Naive B cell (primary cell): ENCODE results near the gene SFMBT1. TPM values are rescaled to one million over a fixed set of nuclear protein-coding genes. Genes with fewer than 3 reads are reported as not detected.

Experiments
- ATAC-seq, 2 donors: fragments of 150-1000 bp; cut with Tn5 transposase; 2 replicates each; pipeline ENCODE4 v1.10.0; 2021; ENCODE audit warnings: low read depth in 2 of 2, mild to moderate bottlenecking in 2 of 2, moderate library complexity in 2 of 2
- DNase-seq: peaks from one replicate; pipeline ENCODE4 v3.0.0; 2022
- H3K27ac Mint-ChIP-seq, 6 donors: one replicate each; pipeline ENCODE4 v1.8.0; 2020 to 2022; ENCODE audit warnings: mild to moderate bottlenecking in 6 of 6, mixed read lengths in 6 of 6, moderate library complexity in 5 of 6, inconsistent platforms in 2 of 6
- H3K27me3 Mint-ChIP-seq, 3 donors: one replicate each; pipeline ENCODE4 v1.8.0; 2021 to 2022; ENCODE audit warnings: mixed read lengths in 3 of 3, mild to moderate bottlenecking in 1 of 3
- H3K36me3 Mint-ChIP-seq, 2 donors: one replicate each; pipeline ENCODE4 v1.8.0; 2020 to 2022; ENCODE audit warnings: mixed read lengths in 2 of 2, inconsistent platforms in 1 of 2, mild to moderate bottlenecking in 1 of 2
- H3K4me1 Mint-ChIP-seq, 3 donors: one replicate each; pipeline ENCODE4 v1.8.0; 2020 to 2022; ENCODE audit warnings: mixed read lengths in 3 of 3, inconsistent platforms in 1 of 3, mild to moderate bottlenecking in 1 of 3, moderate library complexity in 1 of 3
- H3K4me3 Mint-ChIP-seq, 8 donors: one replicate each; pipeline ENCODE4 v1.8.0; 2020 to 2022; ENCODE audit warnings: mild to moderate bottlenecking in 8 of 8, mixed read lengths in 8 of 8, moderate library complexity in 8 of 8, inconsistent platforms in 2 of 8
- H3K9me3 Mint-ChIP-seq, 7 donors: one replicate each; pipeline ENCODE4 v1.8.0; 2020 to 2022; ENCODE audit warnings: mixed read lengths in 7 of 7, mild to moderate bottlenecking in 5 of 7, inconsistent platforms in 2 of 7, moderate library complexity in 1 of 7
- polyA plus RNA-seq, 6 donors: library from polyadenylated mRNA; unstranded; fragments of 300-500 nt; fragmentation: Illumina TruSeq; gene quantifications; one replicate each; pipeline ENCODE4 v1.2.3, GENCODE V29; 2021; ENCODE audit warnings: low read depth in 6 of 6

SFMBT1 gene
- polyA plus RNA-seq, 6 donors from 2014 or later, result 2.2 to 22.5 (median 19.6) TPM

DNA sequence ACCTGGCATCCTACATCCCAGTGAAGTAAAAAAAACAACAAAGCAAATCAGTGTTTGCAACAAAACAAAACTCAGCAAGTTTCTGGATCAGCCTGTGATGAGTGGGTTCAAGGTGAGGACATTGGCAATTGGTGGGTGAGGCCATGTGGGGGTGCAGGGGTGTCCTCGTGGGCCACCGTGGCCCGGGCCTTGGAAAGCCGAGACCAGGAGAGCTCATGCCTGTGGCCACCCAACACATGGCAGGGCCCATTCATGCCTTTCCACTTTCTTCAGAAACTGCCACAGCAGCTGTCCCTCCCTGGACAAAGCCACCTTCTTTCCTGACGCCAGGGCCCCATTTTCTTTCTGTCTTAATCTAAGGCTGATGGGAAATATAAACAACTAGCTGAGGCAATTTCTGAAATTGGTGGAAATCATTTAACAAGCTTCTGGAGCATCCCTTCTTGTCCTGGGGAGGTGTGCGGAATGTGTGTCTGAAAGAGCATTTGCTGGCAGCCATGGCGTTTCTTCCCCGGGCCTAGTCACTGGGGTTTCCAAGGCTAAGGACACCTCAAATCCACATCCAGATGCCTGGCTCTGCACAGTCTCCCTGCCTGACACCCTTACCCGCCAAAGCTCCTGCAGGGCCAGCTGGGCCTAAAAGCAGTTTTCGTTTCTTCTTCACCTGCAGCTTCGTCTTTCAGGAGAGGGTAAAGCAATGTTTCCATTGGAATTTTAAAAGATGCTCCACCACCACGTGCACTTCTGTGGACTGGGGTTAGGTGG is 34.1 kb upstream of the SFMBT1 start:
- no peak overlapping the region for H3K4me3 Mint-ChIP-seq
- no peak overlapping the region for H3K27ac Mint-ChIP-seq

DNA sequence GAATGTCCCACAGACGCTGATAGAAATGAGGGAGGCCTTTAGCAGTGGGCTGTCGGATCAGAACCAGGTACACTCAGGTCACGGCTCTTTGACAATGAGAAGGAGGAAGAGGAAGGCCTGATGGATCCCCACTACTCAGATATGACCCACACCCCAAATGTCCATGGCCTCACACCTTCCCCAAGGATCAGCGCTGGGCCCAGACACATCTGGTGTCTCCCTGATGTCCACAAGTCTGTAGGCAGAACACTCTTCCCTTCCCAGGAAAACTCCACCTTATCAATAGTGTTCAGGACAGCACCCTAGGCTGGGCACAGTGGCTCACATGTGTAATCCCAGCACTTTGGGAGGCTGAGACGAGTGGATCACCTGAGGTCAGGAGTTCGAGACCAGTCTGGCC is 33.3 kb upstream of the SFMBT1 start:
- Mint-ChIP-seq H3K4me3 (no peak overlapping the region), H3K27me3 (no peaks in the 10 kb centered on the region), H3K36me3 (no peaks in the 10 kb centered on the region), H3K9me3 (no peaks in the 10 kb centered on the region), H3K4me1 (peaks cover 0 to 6% (median 3%) of the 10 kb centered on the region in 3 donors), H3K27ac (no peak overlapping the region)
- ATAC-seq (no peak), DNase-seq (no peak)

More for the DNA sequence above, 34.1 kb upstream of the SFMBT1 start:
- H3K27me3 Mint-ChIP-seq, result no peaks in the 10 kb centered on the region
- no peaks in the 10 kb centered on the region for H3K36me3 Mint-ChIP-seq
- no peaks in the 10 kb centered on the region for H3K4me1 Mint-ChIP-seq
- ATAC-seq, result no peak
- no peak for DNase-seq
- no peaks in the 10 kb centered on the region for H3K9me3 Mint-ChIP-seq

DNA sequence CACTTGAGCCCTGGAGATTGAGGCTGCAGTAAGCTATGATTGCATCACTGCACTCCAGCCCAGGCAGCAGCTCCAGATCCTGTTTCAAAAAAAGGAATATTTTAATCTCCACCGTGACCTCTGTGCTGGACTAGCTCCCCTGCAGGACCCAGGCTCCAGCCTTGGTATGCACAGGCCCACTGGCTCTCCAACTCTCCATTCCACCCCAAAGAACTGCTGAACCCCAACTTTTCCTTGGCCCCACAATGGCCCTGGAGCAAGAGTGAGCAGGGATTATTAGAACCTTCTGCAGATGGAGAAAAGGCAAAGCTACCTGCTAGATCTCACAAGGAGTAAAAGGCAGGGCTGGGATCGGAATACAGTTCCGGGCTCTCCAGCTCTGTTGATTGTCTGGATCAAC is 32.8 kb upstream of the SFMBT1 start:
- Mint-ChIP-seq H3K27me3 (no peaks in the 10 kb centered on the region), H3K36me3 (no peaks in the 10 kb centered on the region), H3K27ac (no peak overlapping the region), H3K4me1 (peaks cover 0 to 7% (median 5%) of the 10 kb centered on the region in 3 donors), H3K4me3 (no peak overlapping the region), H3K9me3 (no peaks in the 10 kb centered on the region)
- DNase-seq, result no peak
- ATAC-seq, result no peak

DNA sequence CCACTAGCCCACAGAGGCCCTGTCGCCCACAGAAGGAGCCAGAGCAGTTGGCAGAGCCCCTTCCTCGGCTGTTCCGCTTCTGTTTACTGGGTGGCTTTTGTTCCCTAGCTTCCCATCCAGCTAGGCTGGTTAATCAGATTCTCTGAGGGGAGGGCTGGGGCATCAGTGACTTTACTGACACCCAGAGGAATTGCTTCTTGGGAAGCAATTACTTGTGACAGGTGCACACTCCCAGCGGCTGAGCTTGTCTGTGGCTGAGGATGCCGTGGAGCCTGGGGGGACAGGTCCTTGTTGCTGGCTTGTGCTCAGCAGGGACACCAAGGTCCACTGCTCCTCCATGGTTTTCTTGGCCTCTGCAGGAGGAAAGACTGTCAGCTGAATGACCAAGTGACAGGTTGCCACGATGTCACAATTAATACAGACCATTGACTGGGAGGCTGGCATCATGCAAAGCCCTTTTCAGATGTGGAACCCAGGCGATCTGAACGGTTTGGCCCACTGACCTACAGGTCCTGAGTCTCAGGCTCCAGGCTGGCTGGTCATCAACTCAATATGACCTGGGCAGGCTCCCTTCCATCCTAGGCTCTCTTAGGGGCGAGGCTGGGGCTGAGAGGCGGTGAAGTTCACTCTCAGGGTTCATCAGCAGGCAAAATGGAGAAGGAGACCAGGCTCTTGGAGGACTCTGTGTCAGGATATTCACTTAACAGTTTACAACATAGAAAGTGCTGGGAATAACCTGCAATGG is 31.8 kb upstream of the SFMBT1 start:
- no peak overlapping the region for H3K27ac Mint-ChIP-seq
- DNase-seq, result no peak
- H3K27me3 Mint-ChIP-seq, result no peaks in the 10 kb centered on the region
- H3K4me3 Mint-ChIP-seq, result no peak overlapping the region
- no peak for ATAC-seq
- H3K36me3 Mint-ChIP-seq, result no peaks in the 10 kb centered on the region
- peaks cover 9 to 15% (median 14%) of the 10 kb centered on the region in 3 donors for H3K4me1 Mint-ChIP-seq
- H3K9me3 Mint-ChIP-seq, result no peaks in the 10 kb centered on the region

DNA sequence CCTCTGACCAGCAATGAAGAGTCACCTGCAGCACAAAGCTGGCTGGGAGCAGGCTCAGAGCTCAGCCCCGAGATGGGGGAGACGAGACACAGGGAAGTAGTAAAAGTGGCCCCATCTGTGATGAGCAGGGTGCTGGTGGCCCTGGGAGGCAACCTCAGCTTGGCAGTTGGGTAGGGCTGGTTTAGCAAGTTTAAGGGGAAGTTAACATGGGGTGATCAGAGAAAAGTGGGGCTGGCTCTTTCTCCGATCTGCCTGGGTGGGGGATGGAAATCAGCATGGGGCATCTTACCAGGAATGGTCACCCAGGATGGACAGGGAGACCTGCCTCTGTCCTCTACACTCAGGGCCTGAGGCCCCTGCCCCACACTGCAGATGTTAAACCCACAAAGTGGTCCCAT is 29.9 kb upstream of the SFMBT1 start:
- H3K27ac Mint-ChIP-seq, result no peak overlapping the region

DNA sequence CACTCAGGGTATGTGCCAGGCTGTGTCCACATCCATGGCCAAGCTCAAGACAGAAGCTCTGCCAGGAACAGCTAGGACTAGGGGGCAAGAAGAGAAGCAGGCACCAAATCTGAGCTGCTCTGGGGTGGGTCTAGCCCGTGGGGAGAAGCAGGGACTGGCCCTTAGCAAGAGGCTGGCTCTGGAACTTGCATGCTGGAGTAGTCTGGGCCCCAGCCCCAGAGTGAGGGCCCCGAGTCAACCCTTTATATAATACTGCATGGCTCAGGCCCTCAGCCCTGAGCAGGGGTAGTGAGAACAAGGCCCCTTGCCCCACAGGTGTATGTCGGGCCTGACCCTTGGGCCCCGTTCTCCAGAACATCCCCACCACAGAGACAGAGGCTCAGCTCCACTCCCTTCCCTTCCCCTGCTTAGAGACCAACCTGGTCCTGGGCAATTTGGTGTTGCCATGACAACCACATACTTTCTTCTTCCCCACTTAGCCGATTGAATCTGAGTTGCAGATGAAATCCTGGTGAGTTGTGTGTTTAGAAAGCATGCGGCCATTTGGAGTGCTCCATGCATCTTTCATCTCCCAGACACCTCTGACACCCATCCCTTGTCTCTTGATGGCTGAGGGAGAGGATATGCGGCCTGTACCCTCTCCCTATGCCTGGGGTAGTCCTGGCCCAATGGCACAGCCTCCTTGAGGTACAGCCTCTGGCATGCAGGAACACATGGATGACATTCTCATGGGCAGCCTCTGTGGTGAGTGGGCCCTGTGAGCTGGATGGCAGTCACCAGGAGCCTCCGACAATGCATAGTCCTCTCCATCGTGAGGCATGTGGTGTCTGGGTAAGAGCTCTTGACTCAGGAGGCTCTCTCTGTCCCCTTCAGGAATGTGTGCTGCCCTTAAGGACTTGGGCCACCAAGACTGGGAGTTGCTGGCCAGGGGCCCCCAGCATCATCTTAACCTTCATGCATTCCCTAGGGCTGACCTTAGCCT is 29.2 kb upstream of the SFMBT1 start:
- H3K9me3 Mint-ChIP-seq, result no peaks in the 10 kb centered on the region
- peak overlapping the region in 6 of 8 donors; percentile 4 to 87 (median 14) for H3K4me3 Mint-ChIP-seq
- no peaks in the 10 kb centered on the region for H3K27me3 Mint-ChIP-seq

More for the DNA sequence above, 29.9 kb upstream of the SFMBT1 start:
- no peaks in the 10 kb centered on the region for H3K36me3 Mint-ChIP-seq
- DNase-seq (no peak), ATAC-seq (no peak)
- H3K4me1 Mint-ChIP-seq, result peaks cover 17 to 20% (median 19%) of the 10 kb centered on the region in 3 donors
- no peaks in the 10 kb centered on the region for H3K27me3 Mint-ChIP-seq
- no peak overlapping the region for H3K4me3 Mint-ChIP-seq
- no peaks in the 10 kb centered on the region for H3K9me3 Mint-ChIP-seq

DNA sequence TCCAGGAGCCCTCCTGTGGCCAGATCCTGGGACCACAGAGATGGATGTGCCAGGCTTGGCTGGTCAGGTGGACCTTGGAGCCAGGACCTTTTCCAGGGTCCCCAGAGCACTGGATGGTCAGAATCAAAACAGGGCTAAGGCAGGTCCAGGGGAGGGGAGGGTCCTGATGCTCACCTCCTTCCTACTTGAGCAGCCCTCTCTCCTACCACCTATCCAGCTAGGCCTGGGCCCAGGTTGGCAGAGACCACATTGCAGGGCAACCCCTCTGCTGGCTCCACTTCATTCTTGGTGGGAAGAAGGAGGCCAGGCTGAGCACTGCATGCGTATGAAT is 28.5 kb upstream of the SFMBT1 start:
- DNase-seq (no peak), ATAC-seq (no peak)
- Mint-ChIP-seq H3K4me1 (peaks cover 17 to 20% (median 19%) of the 10 kb centered on the region in 3 donors), H3K27me3 (no peaks in the 10 kb centered on the region), H3K4me3 (peak overlapping the region in 5 of 8 donors; percentile 16 to 87 (median 42)), H3K36me3 (no peaks in the 10 kb centered on the region), H3K27ac (peak overlapping the region in 3 of 6 donors; percentile 42 to 72 (median 48)), H3K9me3 (no peaks in the 10 kb centered on the region)

More for the DNA sequence above, 29.2 kb upstream of the SFMBT1 start:
- ATAC-seq (no peak), DNase-seq (no peak)
- no peaks in the 10 kb centered on the region for H3K36me3 Mint-ChIP-seq
- H3K27ac Mint-ChIP-seq, result peak overlapping the region in 4 of 6 donors; percentile 42 to 72 (median 54)
- peaks cover 17 to 20% (median 19%) of the 10 kb centered on the region in 3 donors for H3K4me1 Mint-ChIP-seq

DNA sequence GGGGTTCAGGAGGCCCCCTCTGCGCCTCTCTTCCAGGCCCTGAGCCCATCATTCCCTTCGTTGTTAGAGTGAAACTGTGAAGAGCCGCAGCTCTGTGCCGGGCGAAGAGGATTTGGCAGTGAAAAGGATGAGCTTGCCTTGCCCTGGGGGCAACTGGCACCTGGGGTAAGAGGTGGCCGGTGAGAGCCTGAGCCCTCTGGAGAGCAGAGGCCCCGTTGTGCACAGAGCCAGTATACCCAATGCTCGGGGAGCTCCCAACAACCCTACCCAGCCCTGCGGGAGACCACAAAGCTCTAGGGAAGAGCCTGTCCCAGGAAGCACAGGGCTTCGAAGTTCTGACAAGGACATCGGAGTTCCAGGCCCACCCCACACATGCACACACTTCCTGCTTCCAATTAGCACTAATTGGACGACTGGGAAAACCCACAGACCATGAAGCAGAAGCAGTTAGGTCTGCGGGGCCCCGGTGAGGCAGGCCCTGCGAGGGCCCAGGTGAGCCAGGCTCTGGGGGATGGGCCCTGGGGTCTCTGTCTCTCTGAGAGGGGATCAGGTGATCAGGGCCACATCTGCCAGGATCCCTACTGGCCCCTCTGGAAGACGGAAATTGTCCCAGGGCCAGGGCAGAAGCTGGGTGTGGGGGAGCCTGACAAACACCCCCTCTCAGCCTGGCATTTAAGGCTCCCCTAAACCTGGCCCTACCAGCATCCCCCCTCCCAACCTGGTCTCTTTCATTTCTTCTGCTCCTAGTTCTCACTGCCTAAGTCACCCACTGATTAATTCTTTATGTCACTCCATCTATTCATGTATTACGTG is 27.9 kb upstream of the SFMBT1 start:
- Mint-ChIP-seq H3K9me3 (no peaks in the 10 kb centered on the region), H3K27ac (peak overlapping the region in 5 of 6 donors; percentile 8 to 95 (median 82)), H3K4me1 (peaks cover 17 to 20% (median 19%) of the 10 kb centered on the region in 3 donors), H3K36me3 (no peaks in the 10 kb centered on the region), H3K27me3 (no peaks in the 10 kb centered on the region), H3K4me3 (peak overlapping the region; percentile 91 to 95 (median 93))
- ATAC-seq (no peak), DNase-seq (no peak)

DNA sequence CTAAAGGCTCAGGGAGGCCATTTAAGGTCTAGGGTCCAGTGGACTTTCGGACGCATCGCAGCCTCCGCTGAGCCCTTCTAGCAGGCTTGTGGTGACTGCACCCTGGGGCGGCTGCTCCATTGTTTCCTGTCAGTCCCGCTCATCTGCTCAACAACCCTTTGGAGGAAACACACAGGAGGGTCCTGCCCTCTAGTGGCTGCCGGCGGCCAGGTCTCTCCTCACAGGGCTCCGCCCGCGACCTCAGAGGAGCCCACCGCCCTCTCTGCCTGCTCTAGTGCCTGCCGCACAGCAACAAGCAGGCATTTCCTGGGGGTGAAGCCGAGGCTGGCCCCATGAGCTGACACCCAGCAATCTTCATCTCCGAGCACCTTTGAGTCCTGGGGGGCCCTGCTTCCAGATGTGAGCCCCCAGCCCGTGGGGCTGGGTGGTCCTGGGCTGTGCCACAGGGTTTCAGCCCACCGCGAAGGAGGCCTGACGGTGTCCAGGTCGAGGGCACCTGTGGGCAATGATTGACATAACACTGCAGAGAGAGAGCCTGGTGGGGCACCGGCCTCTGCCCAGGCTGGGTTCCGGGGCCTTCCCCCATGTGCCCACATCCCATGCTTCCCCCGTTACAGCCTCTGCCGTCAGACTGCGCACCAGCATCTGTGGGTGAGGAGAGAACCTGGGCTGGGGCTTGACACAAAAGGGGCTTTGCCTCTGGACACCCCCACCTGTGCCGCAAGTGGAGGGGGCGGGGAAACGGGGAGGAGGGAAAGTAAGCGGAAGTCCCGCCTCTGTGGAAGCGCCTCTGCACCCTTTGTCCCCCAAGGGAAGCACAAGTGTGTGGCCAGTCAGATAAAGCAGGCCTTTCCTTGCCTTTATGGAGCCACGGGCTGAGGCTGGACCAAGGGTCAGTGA is 27.0 kb upstream of the SFMBT1 start:
- H3K27me3 Mint-ChIP-seq, result no peaks in the 10 kb centered on the region
- peak overlapping the region; percentile 11 to 95 (median 90) for H3K27ac Mint-ChIP-seq
- H3K36me3 Mint-ChIP-seq, result no peaks in the 10 kb centered on the region
- H3K9me3 Mint-ChIP-seq, result no peaks in the 10 kb centered on the region
- DNase-seq (peak; percentile 82), ATAC-seq (peak; percentile 87 to 89)
- peak overlapping the region; percentile 91 to 95 (median 93) for H3K4me3 Mint-ChIP-seq
- peaks cover 17 to 20% (median 19%) of the 10 kb centered on the region in 3 donors for H3K4me1 Mint-ChIP-seq

DNA sequence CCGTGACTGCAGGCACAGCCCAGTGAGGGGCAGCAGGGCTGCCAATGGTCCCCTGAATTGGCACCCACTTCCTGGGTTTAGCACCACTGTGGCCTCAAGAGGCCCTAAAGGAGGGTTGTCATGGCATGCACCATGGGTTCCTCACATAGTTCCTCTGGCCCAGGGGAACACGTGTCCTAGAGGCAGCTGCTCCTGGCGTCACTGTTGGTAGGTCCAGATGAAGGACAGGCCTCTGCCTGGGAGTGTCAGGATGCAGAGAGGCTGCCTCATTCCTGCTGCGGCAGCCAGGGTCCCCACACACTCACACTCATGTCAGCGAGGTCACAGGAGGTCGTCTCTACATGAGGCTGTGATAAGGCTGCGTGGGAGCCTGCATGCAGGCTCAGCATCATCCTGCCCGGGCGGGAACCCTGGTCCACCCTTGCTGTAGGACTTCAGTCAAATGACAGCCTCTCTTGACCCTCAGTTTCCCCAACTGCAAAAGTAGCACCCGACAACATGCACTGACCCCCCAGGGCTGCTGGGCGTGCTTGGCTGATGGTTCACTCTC is 26.1 kb upstream of the SFMBT1 start:
- DNase-seq (no peak), ATAC-seq (no peak)
- H3K36me3 Mint-ChIP-seq, result no peaks in the 10 kb centered on the region
- no peaks in the 10 kb centered on the region for H3K9me3 Mint-ChIP-seq
- H3K27me3 Mint-ChIP-seq, result no peaks in the 10 kb centered on the region
- H3K4me1 Mint-ChIP-seq, result peaks cover 17 to 20% (median 19%) of the 10 kb centered on the region in 3 donors
- no peak overlapping the region for H3K27ac Mint-ChIP-seq
- peak overlapping the region; percentile 44 to 95 (median 93) for H3K4me3 Mint-ChIP-seq

DNA sequence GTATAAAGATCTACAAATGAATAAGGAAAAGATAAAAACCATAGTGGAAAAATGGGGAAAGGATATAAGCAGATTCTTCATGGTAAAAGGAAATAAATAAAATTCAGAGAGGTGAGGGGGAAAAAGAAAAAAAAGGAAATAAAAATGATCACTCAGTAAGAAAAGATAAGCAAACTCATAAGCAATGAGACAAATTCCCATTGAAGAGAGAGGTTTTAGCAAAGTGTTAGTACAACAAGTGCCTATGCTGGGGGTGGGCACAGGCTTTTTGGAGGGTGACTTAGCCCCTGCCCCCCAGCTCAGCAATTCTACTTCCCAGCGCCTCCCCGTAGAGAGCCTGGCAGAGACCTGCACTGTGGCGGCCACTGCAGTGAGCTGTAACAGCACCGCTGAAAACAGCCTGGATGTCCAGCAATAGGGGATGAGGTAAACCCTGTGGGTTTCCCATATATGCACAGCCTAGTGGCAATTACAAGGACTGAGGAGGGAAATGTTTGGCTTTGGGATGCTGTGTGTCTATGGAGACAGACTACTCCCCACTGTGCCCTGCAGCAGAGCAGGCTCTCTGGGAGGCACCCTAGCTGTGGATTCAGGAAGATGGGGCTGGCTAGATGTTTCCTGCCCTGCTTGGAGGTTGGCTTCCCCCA is 23.7 kb upstream of the SFMBT1 start:
- H3K9me3 Mint-ChIP-seq, result no peaks in the 10 kb centered on the region
- H3K27ac Mint-ChIP-seq, result peak overlapping the region in 1 of 6 donors; percentile 15
- peaks cover 16 to 20% (median 17%) of the 10 kb centered on the region in 3 donors for H3K4me1 Mint-ChIP-seq
- peaks cover 0 to 14% (median 5%) of the 10 kb centered on the region in 3 donors for H3K27me3 Mint-ChIP-seq
- ATAC-seq (no peak), DNase-seq (no peak)
- H3K36me3 Mint-ChIP-seq, result no peaks in the 10 kb centered on the region
- peak overlapping the region in 1 of 8 donors; percentile 43 for H3K4me3 Mint-ChIP-seq
